Stomach (tissue), 4 donors: ENCODE measurements around the gene FSTL5.

Source experiments
- POLR2A ChIP-seq, 4 donors: fragments of 450-650 bp; IDR thresholded peaks; one replicate each; pipeline ENCODE4 v1.6.1; 2016; ENCODE audit warnings: antibody characterized with exemption in 4 of 4, control low read depth in 2 of 4, mild to moderate bottlenecking in 1 of 4, moderate library complexity in 1 of 4
- TF ChIP-seq, protein P1 (sequence below), 7 experiments: fragments of 450-650 bp in 4 of 7; fragments of 200-600 bp in 3 of 7; sonication (generic) in 3 of 7; IDR thresholded peaks; one replicate each; pipeline ENCODE4 v1.5.1; 2016 to 2019; ENCODE audit warnings: antibody characterized with exemption in 7 of 7, control low read depth in 2 of 7, mild to moderate bottlenecking in 1 of 7

DNA sequence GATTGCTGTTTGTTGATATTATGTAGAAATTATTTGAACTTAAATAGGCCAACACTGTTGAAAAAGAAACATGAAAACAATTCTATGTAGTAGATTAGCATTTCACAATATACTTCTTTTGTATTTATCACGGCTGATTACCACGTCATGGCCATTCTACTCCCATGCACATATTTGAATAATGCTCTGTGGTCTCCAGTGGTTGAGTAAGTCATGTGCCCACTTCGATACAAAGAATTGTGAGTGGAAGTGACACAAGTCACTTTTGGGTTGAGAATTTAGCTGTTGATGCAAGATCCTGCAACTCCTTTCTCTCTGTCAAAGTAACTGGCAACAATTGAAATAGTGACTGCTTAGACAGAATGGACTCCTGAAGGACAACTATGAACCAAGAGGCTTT lies 6.7 kb upstream of the FSTL5 start:
- no peak for TF ChIP-seq POLR2A (IDR thresholded peaks at IDR 0.05)
- TF ChIP-seq, protein P1, sequence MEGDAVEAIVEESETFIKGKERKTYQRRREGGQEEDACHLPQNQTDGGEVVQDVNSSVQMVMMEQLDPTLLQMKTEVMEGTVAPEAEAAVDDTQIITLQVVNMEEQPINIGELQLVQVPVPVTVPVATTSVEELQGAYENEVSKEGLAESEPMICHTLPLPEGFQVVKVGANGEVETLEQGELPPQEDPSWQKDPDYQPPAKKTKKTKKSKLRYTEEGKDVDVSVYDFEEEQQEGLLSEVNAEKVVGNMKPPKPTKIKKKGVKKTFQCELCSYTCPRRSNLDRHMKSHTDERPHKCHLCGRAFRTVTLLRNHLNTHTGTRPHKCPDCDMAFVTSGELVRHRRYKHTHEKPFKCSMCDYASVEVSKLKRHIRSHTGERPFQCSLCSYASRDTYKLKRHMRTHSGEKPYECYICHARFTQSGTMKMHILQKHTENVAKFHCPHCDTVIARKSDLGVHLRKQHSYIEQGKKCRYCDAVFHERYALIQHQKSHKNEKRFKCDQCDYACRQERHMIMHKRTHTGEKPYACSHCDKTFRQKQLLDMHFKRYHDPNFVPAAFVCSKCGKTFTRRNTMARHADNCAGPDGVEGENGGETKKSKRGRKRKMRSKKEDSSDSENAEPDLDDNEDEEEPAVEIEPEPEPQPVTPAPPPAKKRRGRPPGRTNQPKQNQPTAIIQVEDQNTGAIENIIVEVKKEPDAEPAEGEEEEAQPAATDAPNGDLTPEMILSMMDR (IDR thresholded peaks at IDR 0.05): no peak
